ENCODE data around the gene RNF220. TPM values are rescaled to one million over a fixed set of nuclear protein-coding genes. Genes with fewer than 3 reads are reported as not detected.

Gene RNF220
- total RNA-seq, 1 experiment from 2014 or later: 128 TPM

DNA sequence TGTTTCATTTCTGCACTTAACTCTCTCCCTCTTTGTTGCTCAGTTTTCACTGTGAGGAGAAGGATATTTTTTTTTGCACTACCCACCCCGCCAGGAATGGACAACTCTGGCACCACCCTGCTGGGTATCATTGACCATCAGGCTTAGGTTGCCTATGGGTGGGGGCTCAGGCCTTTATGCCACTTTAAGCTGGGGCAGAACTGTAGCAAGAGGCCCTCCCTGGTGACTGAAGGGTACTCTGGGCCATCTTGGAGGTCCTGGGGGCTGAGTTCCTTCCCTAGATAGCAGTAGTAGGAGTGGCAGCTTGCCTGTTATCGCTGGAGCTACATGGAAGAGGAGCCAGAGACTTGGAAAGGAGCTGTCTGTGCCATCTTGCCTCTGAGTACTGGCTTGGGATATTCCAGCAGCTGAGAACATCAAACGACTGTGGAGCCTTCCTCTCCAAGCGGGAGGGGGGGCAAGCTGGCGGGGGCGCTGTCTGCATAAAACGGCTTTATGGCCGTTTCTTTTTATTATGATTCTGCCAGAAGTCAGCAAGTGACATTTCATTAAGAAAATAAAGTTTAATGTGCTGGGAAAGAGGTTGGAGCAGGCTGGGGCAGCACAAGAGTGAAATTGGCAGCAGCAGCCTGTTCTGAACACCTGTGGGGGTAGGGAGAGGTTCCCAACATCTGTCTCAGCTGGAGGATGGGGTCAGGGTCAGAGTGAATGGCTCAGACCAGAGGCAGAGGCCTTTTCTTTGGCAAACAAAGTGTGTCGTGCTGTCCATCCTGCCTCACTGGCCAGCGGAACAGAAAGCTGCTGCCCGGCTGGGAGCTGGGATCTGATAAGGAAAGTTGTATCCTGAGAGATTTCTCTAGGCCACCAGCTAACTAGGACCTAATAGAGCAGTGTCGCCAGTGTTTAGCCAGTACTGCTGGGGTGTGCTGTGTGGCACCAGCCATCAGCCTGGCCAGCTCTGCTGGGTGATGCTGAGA lies 236.4 kb downstream of the RNF220 start (continued):
- TF ChIP-seq, protein P1, sequence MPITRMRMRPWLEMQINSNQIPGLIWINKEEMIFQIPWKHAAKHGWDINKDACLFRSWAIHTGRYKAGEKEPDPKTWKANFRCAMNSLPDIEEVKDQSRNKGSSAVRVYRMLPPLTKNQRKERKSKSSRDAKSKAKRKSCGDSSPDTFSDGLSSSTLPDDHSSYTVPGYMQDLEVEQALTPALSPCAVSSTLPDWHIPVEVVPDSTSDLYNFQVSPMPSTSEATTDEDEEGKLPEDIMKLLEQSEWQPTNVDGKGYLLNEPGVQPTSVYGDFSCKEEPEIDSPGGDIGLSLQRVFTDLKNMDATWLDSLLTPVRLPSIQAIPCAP (CRISPR knock-in tag; IDR thresholded peaks at IDR 0.05): no peak
- TF ChIP-seq, protein P2, sequence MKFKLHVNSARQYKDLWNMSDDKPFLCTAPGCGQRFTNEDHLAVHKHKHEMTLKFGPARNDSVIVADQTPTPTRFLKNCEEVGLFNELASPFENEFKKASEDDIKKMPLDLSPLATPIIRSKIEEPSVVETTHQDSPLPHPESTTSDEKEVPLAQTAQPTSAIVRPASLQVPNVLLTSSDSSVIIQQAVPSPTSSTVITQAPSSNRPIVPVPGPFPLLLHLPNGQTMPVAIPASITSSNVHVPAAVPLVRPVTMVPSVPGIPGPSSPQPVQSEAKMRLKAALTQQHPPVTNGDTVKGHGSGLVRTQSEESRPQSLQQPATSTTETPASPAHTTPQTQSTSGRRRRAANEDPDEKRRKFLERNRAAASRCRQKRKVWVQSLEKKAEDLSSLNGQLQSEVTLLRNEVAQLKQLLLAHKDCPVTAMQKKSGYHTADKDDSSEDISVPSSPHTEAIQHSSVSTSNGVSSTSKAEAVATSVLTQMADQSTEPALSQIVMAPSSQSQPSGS (CRISPR knock-in tag; IDR thresholded peaks at IDR 0.05; ENCODE audit: borderline replicate concordance, low read depth): no peak

DNA sequence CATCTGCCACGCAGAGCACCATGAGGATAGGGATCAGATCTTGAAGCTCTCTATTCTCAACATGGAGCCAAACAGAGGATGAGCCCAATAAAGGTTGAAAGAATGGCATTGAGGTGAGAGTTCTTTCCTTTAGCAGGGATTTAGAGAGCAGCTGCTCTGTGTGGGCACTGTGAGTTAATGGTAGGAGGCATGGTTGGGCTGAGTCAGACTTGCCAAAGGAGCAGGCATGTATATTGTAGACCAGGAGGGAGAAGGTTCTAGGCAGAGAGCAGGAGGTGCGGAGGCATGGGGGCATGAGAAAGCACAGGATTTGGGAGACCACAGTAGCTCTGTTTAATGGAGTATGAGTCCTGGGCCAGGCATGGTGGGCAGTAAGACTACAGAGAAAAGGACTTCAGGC lies 237.2 kb downstream of the RNF220 start:
- Mint-ChIP-seq H3K27ac (no peak overlapping the region), H3K27me3 (ENCODE audit: low read depth) (no peaks in the 10 kb centered on the region), H3K9me3 (no peaks in the 10 kb centered on the region), H3K36me3 (peaks cover 62% of the 10 kb centered on the region), H3K4me1 (no peaks in the 10 kb centered on the region), H3K4me3 (no peak overlapping the region)
- ChIA-PET POLR2A (interaction anchor here (0.5 to 0.6 kb wide), 2 partner anchors 280 to 1197 kb away, joined by 3 read pairs; no protein-coding TSS in a partner anchor), CTCF (interaction anchor here (1.0 to 6.9 kb wide), 3 partner anchors 10 to 34 kb away, joined by 3 to 42 read pairs (median 5); no protein-coding TSS in a partner anchor)
- ATAC-seq (no peak), DNase-seq (ENCODE audit: low spot score) (no peak)
- TF ChIP-seq, protein P3, sequence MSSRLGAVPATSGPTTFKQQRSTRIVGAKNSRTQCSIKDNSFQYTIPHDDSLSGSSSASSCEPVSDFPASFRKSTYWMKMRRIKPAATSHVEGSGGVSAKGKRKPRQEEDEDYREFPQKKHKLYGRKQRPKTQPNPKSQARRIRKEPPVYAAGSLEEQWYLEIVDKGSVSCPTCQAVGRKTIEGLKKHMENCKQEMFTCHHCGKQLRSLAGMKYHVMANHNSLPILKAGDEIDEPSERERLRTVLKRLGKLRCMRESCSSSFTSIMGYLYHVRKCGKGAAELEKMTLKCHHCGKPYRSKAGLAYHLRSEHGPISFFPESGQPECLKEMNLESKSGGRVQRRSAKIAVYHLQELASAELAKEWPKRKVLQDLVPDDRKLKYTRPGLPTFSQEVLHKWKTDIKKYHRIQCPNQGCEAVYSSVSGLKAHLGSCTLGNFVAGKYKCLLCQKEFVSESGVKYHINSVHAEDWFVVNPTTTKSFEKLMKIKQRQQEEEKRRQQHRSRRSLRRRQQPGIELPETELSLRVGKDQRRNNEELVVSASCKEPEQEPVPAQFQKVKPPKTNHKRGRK (CRISPR knock-in tag; IDR thresholded peaks at IDR 0.05; ENCODE audit: borderline replicate concordance): no peak
- no peak for TF ChIP-seq SMAD4 (CRISPR knock-in tag; IDR thresholded peaks at IDR 0.05)
- TF ChIP-seq NFATC4 (CRISPR knock-in tag; IDR thresholded peaks at IDR 0.05): no peak
- TF ChIP-seq, protein P4, sequence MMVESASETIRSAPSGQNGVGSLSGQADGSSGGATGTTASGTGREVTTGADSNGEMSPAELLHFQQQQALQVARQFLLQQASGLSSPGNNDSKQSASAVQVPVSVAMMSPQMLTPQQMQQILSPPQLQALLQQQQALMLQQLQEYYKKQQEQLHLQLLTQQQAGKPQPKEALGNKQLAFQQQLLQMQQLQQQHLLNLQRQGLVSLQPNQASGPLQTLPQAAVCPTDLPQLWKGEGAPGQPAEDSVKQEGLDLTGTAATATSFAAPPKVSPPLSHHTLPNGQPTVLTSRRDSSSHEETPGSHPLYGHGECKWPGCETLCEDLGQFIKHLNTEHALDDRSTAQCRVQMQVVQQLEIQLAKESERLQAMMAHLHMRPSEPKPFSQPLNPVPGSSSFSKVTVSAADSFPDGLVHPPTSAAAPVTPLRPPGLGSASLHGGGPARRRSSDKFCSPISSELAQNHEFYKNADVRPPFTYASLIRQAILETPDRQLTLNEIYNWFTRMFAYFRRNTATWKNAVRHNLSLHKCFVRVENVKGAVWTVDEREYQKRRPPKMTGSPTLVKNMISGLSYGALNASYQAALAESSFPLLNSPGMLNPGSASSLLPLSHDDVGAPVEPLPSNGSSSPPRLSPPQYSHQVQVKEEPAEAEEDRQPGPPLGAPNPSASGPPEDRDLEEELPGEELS (CRISPR knock-in tag; IDR thresholded peaks at IDR 0.05): no peak
- TF ChIP-seq ZNF263 (CRISPR knock-in tag; IDR thresholded peaks at IDR 0.05; ENCODE audit: low read depth): no peak
- TF ChIP-seq ZBTB21 (CRISPR knock-in tag; IDR thresholded peaks at IDR 0.05; ENCODE audit: borderline replicate concordance): no peak
- TF ChIP-seq, protein P5, sequence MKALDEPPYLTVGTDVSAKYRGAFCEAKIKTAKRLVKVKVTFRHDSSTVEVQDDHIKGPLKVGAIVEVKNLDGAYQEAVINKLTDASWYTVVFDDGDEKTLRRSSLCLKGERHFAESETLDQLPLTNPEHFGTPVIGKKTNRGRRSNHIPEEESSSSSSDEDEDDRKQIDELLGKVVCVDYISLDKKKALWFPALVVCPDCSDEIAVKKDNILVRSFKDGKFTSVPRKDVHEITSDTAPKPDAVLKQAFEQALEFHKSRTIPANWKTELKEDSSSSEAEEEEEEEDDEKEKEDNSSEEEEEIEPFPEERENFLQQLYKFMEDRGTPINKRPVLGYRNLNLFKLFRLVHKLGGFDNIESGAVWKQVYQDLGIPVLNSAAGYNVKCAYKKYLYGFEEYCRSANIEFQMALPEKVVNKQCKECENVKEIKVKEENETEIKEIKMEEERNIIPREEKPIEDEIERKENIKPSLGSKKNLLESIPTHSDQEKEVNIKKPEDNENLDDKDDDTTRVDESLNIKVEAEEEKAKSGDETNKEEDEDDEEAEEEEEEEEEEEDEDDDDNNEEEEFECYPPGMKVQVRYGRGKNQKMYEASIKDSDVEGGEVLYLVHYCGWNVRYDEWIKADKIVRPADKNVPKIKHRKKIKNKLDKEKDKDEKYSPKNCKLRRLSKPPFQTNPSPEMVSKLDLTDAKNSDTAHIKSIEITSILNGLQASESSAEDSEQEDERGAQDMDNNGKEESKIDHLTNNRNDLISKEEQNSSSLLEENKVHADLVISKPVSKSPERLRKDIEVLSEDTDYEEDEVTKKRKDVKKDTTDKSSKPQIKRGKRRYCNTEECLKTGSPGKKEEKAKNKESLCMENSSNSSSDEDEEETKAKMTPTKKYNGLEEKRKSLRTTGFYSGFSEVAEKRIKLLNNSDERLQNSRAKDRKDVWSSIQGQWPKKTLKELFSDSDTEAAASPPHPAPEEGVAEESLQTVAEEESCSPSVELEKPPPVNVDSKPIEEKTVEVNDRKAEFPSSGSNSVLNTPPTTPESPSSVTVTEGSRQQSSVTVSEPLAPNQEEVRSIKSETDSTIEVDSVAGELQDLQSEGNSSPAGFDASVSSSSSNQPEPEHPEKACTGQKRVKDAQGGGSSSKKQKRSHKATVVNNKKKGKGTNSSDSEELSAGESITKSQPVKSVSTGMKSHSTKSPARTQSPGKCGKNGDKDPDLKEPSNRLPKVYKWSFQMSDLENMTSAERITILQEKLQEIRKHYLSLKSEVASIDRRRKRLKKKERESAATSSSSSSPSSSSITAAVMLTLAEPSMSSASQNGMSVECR (CRISPR knock-in tag; IDR thresholded peaks at IDR 0.05; ENCODE audit: borderline replicate concordance): no peak
- TF ChIP-seq ZNF396 (CRISPR knock-in tag; IDR thresholded peaks at IDR 0.05; ENCODE audit: borderline replicate concordance): no peak
- TF ChIP-seq, protein P6, sequence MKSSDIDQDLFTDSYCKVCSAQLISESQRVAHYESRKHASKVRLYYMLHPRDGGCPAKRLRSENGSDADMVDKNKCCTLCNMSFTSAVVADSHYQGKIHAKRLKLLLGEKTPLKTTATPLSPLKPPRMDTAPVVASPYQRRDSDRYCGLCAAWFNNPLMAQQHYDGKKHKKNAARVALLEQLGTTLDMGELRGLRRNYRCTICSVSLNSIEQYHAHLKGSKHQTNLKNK (CRISPR knock-in tag; IDR thresholded peaks at IDR 0.05): no peak
- TF ChIP-seq, protein P7, sequence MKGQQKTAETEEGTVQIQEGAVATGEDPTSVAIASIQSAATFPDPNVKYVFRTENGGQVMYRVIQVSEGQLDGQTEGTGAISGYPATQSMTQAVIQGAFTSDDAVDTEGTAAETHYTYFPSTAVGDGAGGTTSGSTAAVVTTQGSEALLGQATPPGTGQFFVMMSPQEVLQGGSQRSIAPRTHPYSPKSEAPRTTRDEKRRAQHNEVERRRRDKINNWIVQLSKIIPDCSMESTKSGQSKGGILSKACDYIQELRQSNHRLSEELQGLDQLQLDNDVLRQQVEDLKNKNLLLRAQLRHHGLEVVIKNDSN (CRISPR knock-in tag; IDR thresholded peaks at IDR 0.05): no peak
- no peak for TF ChIP-seq SP1 (CRISPR knock-in tag; conservative IDR thresholded peaks at IDR 0.05)
- TF ChIP-seq, protein P8, sequence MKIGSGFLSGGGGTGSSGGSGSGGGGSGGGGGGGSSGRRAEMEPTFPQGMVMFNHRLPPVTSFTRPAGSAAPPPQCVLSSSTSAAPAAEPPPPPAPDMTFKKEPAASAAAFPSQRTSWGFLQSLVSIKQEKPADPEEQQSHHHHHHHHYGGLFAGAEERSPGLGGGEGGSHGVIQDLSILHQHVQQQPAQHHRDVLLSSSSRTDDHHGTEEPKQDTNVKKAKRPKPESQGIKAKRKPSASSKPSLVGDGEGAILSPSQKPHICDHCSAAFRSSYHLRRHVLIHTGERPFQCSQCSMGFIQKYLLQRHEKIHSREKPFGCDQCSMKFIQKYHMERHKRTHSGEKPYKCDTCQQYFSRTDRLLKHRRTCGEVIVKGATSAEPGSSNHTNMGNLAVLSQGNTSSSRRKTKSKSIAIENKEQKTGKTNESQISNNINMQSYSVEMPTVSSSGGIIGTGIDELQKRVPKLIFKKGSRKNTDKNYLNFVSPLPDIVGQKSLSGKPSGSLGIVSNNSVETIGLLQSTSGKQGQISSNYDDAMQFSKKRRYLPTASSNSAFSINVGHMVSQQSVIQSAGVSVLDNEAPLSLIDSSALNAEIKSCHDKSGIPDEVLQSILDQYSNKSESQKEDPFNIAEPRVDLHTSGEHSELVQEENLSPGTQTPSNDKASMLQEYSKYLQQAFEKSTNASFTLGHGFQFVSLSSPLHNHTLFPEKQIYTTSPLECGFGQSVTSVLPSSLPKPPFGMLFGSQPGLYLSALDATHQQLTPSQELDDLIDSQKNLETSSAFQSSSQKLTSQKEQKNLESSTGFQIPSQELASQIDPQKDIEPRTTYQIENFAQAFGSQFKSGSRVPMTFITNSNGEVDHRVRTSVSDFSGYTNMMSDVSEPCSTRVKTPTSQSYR (CRISPR knock-in tag; IDR thresholded peaks at IDR 0.05): no peak

All from WTC11 (cell line).